Dermis microvascular lymphatic vessel endothelial cell (primary cell): ENCODE data around the gene AP2A1. TPM values are rescaled to one million over a fixed set of nuclear protein-coding genes. Genes with fewer than 3 reads are reported as not detected.
"Not testable (repeated sequence)": the region's sequence is repeated elsewhere in the genome, so short reads cannot be mapped to it uniquely, and the experiment has no call there.

ENCODE experiments used
- DNase-seq, 2 donors: peaks; one replicate each; pipeline versions ENCODE4 v3.0.0 to v3.0.0-alpha.2; 2010; ENCODE audit warnings: low read depth in 2 of 2
- total RNA-seq: library from RNA; depleted of rRNA; stranded (reverse); fragments of >200 nt; gene quantifications from 2 replicates; pipeline ENCODE4 v1.2.1, GENCODE V29; 2014

AP2A1 gene
- total RNA-seq, 1 donor from 2014 or later: 44.8 TPM

DNA sequence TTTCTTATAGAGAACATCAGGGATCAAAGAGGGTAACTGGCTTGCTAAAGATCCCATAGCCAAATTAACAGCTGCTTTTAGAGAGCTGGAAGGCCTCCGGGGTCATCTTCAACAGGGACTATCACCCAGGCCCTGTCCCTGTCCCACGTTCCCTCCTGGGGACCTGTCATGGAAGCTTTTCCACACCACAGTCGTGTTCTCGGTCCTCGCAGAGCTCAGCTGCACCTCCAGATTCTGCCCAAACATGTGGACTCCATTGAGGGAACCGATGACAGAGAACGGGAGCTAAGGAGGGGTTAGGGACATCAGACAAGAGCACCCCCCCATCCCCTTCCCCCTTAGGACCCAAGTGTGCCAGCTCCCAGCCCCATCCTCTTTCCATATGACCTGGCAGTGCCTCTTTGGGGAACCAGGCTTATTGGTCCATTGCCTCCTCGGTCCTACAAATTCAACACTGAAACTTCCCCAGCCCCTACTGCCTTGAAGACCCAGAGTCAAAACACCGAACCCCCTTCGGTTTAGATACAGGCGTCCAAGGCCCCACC is 45.7 kb downstream of the AP2A1 start:
- no peak for DNase-seq

DNA sequence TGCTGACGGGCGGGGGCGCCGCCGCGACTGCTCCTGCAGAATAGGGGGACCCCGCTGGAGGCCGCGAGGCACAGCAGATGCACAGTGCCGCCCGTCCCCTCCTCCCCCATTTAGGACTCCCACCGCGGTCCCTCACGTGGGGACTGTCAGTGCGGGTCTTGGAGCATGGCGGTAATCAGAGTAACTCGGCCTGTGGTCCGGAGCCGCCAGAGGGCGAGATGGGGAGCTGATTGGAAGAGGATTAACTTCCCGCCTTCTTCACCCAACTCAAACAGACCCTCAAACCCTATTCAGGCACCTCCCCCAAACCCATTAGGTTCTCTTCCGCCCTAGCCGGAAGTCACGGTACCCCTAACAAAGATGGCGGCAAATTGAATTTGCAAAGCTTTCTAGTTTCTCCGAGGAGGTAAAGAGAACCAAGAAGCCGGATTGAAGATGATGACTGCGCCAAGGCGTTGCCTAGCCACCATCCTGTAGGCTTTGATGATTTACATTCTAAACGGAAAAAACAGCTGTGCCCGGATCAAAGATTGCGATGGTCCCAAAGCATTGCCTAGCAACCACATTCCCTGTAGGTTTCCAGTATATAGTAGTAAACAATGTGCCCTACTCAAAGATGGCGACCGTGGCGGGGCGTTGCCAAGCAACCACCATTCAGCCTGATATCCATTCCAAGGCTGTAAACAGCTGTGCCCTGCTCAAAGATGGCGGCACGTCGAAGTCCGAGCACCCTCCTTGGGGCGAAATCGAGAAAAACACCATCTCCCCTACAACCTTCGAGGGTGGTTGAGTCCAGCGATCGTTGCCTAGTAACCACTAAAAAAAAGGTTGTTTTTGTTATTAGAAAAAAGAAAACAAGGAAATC is 46.4 kb downstream of the AP2A1 start, which contains the start of gene FUZ:
FUZ (minus strand) TSS at position 296 of the 865 bp plus-strand sequence; CDS start at position 110, 186 bp downstream.
- peak; percentile 97 to 99 for DNase-seq

GRCh38 chr19:49814010-49814409 is 47.2 kb downstream of the AP2A1 start:
- DNase-seq: no peak

DNA sequence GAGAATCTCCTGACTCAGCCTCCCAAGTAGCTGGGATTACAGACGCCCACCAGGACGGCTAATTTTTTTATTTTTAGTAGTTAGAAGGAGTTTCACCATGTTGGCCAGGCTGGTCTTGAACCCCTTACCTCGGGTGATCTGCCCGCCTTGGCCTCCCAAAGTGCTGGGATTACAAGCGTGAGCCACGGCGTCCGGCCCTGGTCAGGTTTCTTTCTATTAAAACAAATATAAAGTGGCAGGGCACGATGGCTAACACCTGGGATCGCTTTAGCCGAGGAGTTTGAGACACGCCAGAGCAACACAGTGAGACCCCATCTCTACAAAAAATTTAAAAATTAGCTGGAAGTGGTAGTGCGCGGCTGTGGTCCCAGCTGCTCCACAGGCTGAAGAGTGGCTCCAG is 49.8 kb downstream of the AP2A1 start:
- no peak for DNase-seq

DNA sequence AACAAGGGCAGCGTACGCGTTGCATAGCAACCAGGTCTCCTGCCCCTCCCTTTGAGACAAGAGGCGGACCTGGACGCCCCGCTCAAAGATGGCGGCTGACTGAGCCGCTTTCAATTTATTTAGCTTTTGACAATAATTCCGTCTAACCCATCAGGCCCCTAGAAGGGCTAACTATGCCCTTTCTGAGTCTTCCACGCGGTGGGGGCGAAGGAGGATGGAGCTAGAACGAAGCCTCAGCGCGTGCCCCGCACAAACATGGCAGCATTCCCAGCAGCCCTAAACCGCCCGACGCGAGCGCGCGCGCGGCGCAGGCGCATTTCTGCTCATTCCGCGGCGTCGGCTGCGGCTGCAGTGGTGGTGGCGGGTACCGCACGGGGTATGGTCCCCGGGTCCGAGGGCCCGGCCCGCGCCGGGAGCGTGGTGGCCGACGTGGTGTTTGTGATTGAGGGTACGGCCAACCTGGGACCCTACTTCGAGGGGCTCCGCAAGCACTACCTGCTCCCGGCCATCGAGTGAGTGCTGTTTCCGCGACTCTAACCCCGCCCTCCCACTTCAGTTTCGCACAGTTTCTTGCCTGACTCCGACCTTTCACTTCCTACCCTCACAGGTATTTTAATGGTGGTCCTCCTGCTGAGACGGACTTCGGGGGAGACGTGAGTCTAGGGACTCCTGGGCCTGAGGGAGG is 51.3 kb downstream of the AP2A1 start, which contains the start of gene MED25:
MED25 (plus strand) TSS at position 326 of the 685 bp plus-strand sequence; CDS start at position 379, 53 bp downstream.
- peak; percentile 75 to 85 for DNase-seq

DNA sequence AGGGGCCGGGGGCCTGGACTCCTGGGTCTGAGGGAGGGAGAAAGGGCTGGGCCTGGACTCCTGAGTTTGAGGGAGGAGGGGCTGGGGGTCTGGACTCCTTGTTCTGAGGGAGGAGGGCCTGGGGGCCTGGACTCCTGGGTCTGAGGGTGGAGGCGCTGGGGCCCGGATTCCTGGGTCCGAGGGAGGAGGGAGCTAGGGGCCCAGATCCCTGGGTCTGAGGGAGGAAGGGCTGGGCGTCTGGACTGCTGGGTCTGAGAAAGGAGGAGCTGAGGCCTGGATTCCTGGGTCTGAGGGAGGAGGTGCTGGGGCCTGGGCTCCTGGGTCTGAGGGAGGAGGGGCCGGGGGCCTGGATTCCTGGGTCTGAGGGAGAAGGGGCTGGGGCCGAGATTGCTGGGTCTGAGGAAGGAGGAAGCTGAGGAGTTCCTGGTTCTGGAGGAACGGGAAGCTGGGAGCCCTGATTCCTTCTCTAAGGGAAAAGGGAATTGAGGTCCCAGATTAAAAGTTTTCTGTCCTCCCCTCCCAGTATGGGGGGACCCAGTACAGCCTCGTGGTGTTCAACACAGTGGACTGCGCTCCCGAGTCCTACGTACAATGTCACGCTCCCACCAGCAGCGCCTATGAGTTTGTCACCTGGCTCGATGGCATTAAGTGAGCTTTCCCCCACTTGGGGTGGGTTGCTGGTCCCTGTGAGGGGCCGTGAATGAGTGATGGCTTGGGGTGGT is 52.0 kb downstream of the AP2A1 start:
- peak in 1 of 2 donors; percentile 18 for DNase-seq

- not testable (repeated sequence) for DNase-seq
Observed at GRCh38 chr19:49819452-49820115, 52.8 kb downstream of the AP2A1 start.

DNA sequence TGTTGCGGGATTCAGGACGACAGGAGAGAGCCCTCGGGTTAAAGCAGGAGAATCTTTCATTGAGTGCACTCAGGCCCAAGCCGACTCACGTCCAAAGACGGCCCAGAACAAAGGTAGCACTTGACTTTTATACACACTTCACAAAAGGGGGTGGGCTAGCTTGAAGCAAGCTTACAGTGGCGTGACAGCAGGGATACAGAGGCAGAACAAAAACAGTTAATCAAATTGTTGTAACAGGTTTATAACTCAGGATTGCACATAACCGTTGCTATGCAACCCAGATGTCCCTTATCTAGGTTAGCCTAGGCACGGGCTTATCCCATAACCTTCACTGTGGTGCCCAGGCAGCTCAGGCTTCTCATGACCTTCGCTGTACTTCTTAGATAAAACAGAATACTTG is 53.3 kb downstream of the AP2A1 start:
- no peak for DNase-seq

GRCh38 chr19:49823472-49823871 is 56.7 kb downstream of the AP2A1 start:
- DNase-seq: no peak

DNA sequence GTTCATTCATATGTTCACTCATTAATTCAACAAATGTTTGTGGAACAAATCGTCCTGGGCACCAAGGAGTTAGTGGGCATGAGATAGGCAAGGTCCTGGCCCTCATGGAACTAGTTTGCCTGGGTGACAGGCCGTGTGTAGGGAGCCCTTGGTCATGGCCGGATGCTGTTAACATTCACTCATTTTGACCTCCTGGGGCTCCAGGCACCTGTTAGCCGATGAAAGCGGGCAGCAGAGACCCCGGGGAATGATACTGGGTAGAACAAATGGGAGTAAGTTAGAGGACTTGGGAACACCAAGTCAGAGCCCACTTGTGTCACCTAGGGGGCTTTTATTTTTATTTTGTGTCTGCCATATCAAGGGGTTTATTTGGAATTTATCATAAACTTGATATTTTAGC is 57.9 kb downstream of the AP2A1 start:
- no peak for DNase-seq

- no peak for DNase-seq
Observed at GRCh38 chr19:49827034-49827433, 60.2 kb downstream of the AP2A1 start.

GRCh38 chr19:49829200-49829599 is 62.4 kb downstream of the AP2A1 start:
- DNase-seq: no peak

DNA sequence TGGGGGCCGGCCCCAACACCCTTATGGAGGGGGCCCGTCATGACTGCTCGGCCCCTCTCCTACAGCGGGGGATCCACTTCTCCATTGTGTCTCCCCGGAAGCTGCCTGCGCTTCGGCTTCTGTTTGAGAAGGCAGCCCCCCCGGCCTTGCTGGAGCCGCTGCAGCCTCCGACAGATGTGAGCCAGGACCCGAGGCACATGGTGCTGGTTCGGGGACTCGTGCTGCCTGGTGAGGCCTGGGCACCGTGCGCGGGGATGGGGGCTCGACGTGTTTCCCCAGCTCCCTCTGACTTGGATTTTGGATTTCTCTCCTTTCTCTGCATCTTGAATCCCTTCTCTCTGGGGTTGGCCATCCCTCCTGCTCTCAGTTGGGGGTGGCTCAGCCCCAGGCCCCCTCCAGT is 62.9 kb downstream of the AP2A1 start:
- DNase-seq: no peak

DNA sequence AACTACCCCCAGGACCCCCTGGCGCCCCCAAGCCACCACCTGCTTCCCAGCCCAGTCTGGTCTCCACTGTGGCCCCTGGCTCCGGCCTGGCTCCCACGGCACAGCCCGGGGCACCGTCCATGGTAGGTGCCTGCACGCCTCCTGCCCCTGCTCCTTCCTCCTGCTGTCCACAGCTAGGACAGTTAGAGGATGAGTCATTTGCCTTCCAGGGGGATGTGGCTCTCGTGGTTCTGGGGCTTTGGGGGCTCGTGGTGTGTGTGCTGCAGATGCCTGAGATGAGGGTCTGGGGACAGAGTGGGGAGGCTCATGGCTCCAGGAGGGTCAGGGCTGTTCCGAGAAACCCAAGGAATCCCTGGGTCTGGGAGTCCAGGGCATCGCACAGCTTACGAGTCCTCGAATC is 64.0 kb downstream of the AP2A1 start:
- DNase-seq: no peak

- no peak for DNase-seq
Observed at GRCh38 chr19:49831592-49831991, 64.8 kb downstream of the AP2A1 start.

DNA sequence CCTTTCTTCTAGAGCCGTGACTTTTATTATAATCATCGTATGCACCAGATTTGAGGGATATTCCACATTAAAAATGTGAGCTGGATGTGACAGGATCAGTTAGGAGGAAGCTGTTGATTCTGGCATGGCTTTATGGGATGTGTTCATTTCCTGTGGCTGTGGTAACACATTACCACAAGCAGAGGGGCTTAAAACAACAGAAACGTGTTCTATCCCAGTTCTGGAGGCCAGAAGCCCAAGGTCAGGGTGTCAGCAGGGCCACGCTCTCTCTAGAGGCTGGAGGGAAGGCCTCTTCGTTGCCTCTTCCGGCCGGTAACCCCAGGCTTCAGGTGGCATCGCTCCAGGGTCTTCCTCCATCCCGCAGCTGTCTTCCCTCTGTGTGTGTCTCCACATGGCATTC is 65.8 kb downstream of the AP2A1 start:
- peak; percentile 76 to 88 for DNase-seq

DNA sequence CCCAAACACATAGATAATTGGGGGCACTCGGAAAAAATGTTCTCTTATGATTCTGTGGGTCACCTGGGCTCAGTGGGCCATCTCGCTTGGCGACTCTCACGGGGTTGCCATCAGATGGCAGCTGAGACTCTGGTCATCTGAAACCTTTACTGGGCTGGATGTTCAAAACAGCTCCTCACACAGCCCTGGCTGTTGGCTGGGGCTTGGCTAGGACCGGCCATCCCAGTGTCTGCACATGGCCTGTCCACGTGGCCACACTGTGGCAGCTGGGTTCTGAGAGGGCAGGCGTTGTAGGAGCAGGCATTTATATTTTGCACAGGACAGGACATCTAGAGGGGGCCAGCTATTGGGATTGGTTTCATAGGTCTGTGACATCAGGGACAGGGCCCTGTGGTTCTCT is 66.8 kb downstream of the AP2A1 start:
- DNase-seq: no peak

GRCh38 chr19:49835562-49835961 is 68.8 kb downstream of the AP2A1 start:
- no peak for DNase-seq

DNA sequence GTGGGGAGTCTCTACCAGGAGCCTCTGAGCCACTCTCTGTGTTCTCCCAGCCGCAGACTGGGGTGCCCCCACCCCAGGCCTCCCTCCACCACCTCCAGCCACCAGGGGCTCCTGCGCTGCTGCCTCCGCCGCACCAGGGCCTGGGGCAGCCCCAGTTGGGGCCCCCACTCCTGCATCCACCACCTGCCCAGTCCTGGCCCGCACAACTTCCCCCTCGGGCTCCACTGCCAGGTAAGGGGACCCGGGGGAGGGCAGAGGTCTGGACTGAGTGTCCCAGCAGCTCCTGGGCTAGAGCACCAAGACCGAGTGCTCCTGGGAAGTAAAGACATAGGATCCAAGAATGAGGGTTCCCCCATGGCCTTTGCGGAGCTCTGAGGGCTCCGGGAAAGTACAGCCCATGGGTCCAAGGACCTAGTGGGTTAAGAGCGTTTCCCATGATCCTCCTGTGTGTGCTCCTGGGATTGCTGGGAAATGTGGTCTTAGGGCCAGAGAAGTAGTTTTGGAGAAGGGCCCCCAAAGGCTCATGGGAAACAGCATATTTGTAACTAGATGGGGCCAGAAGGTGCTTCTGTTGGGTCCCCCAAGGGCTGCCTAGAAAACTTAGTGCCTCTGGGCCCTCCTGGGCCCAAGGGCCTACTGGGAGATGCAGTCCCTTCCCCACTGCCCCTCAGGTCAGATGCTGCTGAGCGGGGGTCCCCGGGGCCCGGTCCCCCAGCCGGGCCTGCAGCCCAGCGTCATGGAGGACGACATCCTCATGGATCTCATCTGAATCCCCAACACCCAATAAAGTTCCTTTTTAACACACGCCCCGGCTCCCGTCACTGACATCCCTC is 69.6 kb downstream of the AP2A1 start:
- DNase-seq: no peak

DNA sequence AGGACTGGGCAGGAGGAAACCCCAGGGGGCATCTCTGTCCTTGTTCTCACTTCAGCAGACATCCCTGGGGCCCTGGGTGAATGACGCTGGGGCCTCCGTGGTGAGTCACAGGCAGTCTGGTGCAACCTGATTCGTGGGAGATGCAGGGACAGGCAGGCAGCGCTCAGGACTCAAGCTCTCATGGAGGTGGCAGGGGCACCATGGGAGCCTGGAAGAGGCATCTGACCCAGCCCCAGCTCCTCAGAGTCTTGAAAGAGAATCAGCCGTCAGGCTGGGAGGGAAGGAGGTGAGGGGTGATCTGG is 70.2 kb downstream of the AP2A1 start:
- DNase-seq: no peak
